HL-60 (cell line): ENCODE measurements around the gene PER1.
A peak's percentile ranks its signal among the peaks of the same experiment; 100 is the strongest.

ENCODE experiments used
- DNase-seq, 2 experiments: peaks; one replicate each; pipeline ENCODE4 v3.0.0-alpha.2; 2010 to 2020; ENCODE audit warnings: low read depth in 1 of 2, low spot score in 1 of 2
- H3K27ac ChIP-seq: fragments of 250-450 bp; sonication (Bioruptor Pico); replicated peaks from 2 replicates; pipeline ENCODE4 v1.5.1; 2020; ENCODE audit warnings: mild to moderate bottlenecking, moderate library complexity
- H3K27me3 ChIP-seq: fragments of 250-450 bp; sonication (Bioruptor Pico); 2 replicates; pipeline ENCODE4 v1.5.1; 2021; ENCODE audit warnings: mild to moderate bottlenecking, moderate library complexity; ENCODE audit not compliant: insufficient read depth, poor library complexity, severe bottlenecking
- H3K4me3 ChIP-seq: replicated peaks from 2 replicates; pipeline ENCODE4 v1.5.1; 2011; ENCODE audit warnings: mild to moderate bottlenecking, control low read depth, low read length; ENCODE audit not compliant: insufficient read depth
- GABPA ChIP-seq: IDR thresholded peaks from 2 replicates; pipeline ENCODE4 v1.6.1; 2012; ENCODE audit warnings: low read depth
- POLR2AphosphoS5 ChIP-seq: IDR thresholded peaks from 2 replicates; pipeline ENCODE4 v1.6.1; 2012; ENCODE audit warnings: low read depth
- SPI1 ChIP-seq: IDR thresholded peaks from 2 replicates; pipeline ENCODE4 v1.6.1; 2012; ENCODE audit warnings: low read depth, mild to moderate bottlenecking, borderline replicate concordance
- TF ChIP-seq, protein P1 (sequence below): IDR thresholded peaks from one replicate; pipeline ENCODE4 v1.5.1; 2011; ENCODE audit warnings: low read length, control low read depth, inconsistent platforms; ENCODE audit not compliant: insufficient read depth
- TF ChIP-seq, protein P2 (sequence below): IDR thresholded peaks from 2 replicates; pipeline ENCODE4 v1.6.1; 2012; ENCODE audit warnings: low read depth; ENCODE audit not compliant: insufficient replicate concordance

PER1 gene

DNA sequence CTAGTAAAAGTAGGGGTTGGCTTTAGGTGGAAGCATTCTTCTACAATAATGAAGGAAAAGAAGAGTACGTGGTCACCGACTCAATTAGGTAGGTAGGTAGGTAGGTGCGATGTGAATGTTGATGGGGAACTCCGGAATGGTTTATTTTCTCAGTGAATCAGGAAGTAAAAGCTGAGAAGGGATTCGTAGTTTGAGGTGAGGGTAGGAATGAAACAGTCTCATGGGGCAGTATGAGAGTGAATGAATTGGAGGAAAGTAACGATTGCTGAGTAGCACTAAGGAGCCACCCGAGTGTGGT is 13.9 kb downstream of the PER1 start:
- no peak overlapping the region; the same call in 1 of the 2 replicates for H3K27ac ChIP-seq
- no peak for TF ChIP-seq POLR2AphosphoS5
- TF ChIP-seq, protein P1, sequence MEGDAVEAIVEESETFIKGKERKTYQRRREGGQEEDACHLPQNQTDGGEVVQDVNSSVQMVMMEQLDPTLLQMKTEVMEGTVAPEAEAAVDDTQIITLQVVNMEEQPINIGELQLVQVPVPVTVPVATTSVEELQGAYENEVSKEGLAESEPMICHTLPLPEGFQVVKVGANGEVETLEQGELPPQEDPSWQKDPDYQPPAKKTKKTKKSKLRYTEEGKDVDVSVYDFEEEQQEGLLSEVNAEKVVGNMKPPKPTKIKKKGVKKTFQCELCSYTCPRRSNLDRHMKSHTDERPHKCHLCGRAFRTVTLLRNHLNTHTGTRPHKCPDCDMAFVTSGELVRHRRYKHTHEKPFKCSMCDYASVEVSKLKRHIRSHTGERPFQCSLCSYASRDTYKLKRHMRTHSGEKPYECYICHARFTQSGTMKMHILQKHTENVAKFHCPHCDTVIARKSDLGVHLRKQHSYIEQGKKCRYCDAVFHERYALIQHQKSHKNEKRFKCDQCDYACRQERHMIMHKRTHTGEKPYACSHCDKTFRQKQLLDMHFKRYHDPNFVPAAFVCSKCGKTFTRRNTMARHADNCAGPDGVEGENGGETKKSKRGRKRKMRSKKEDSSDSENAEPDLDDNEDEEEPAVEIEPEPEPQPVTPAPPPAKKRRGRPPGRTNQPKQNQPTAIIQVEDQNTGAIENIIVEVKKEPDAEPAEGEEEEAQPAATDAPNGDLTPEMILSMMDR: no peak
- TF ChIP-seq SPI1: no peak
- TF ChIP-seq, protein P2, sequence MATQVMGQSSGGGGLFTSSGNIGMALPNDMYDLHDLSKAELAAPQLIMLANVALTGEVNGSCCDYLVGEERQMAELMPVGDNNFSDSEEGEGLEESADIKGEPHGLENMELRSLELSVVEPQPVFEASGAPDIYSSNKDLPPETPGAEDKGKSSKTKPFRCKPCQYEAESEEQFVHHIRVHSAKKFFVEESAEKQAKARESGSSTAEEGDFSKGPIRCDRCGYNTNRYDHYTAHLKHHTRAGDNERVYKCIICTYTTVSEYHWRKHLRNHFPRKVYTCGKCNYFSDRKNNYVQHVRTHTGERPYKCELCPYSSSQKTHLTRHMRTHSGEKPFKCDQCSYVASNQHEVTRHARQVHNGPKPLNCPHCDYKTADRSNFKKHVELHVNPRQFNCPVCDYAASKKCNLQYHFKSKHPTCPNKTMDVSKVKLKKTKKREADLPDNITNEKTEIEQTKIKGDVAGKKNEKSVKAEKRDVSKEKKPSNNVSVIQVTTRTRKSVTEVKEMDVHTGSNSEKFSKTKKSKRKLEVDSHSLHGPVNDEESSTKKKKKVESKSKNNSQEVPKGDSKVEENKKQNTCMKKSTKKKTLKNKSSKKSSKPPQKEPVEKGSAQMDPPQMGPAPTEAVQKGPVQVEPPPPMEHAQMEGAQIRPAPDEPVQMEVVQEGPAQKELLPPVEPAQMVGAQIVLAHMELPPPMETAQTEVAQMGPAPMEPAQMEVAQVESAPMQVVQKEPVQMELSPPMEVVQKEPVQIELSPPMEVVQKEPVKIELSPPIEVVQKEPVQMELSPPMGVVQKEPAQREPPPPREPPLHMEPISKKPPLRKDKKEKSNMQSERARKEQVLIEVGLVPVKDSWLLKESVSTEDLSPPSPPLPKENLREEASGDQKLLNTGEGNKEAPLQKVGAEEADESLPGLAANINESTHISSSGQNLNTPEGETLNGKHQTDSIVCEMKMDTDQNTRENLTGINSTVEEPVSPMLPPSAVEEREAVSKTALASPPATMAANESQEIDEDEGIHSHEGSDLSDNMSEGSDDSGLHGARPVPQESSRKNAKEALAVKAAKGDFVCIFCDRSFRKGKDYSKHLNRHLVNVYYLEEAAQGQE: no peak
- TF ChIP-seq GABPA: no peak
- no peak for DNase-seq
- peak overlapping the region; percentile 40 for H3K4me3 ChIP-seq
- H3K27me3 ChIP-seq: no peaks in the 10 kb centered on the region

DNA sequence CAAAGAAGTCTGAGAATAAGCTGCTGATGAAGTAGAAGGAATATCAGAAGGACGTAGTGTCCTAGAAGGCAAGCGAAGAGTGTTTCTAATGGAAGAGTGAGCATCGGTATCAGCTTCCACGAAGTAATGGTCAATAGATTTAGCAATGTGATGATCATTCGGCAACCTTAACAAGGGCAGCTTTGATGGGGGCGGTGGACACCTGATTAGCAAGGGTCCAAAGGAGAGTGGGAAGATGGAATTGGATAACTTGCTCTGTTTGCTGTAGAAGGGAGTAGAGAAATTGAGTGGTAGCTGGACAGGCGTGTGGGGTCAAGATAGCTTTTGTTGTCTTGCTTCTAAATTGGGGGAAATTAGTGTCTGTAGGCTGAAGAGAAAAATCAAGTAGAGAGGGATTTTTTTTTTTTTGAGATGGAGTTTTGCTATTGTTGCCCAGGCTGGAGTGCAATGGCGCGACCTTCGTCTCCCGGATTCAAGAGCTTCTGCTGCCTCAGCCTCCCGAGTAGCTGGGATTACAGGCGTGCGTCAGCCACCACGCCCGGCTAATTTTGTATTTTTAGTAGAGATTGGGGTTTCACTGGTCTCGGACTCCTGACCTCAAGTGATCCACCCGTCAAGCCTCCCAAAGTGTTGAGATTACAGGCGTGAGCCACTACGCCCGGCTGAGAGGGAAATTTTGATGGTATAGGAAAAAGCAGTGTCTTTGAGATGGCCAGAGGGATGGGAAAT is 14.4 kb downstream of the PER1 start:
- Histone ChIP-seq H3K27me3 (no peaks in the 10 kb centered on the region), H3K27ac (no peak overlapping the region), H3K4me3 (peak overlapping the region; percentile 40)
- no peak for DNase-seq
- TF ChIP-seq SPI1: no peak
- TF ChIP-seq, protein P1: no peak
- no peak for TF ChIP-seq GABPA
- TF ChIP-seq, protein P2: no peak
- TF ChIP-seq POLR2AphosphoS5: no peak

DNA sequence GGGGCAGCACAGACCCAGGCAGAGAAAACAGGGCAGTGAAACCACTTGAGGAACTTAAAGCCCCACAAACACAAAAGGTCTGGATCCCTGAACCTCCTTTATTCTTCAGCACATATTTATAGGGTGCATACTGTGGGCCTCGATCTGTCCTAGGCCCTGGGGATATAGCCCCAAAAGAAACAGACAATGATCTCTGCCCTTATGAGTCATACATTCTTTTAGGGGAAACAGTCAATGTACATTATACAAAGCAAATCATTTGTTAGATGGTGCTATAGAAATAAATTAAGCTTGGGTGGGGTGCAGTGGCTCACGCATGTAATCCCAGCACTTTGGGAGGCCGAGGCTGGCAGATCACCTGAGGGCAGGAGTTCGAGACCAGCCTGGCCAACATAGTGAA is 18.3 kb downstream of the PER1 start:
- no peak overlapping the region for H3K4me3 ChIP-seq

More for the DNA sequence above, 18.3 kb downstream of the PER1 start:
- DNase-seq: no peak
- Histone ChIP-seq H3K27ac (no peak overlapping the region), H3K27me3 (no peaks in the 10 kb centered on the region)
- no peak for TF ChIP-seq GABPA
- TF ChIP-seq, protein P2: no peak
- TF ChIP-seq, protein P1: no peak
- no peak for TF ChIP-seq POLR2AphosphoS5
- TF ChIP-seq SPI1: no peak
